GM12878 (cell line): ENCODE data around the gene MTHFR. TPM values are rescaled to one million over a fixed set of nuclear protein-coding genes. Genes with fewer than 3 reads are reported as not detected.
A peak's percentile ranks its signal among the peaks of the same experiment; 100 is the strongest.

Experiments
- ATAC-seq: fragments of 200-7000 bp; cut with Tn5 transposase; 3 replicates; pipeline ENCODE4 v1.9.1; 2020; ENCODE audit warnings: mild to moderate bottlenecking, moderate library complexity
- BruUV-seq: library from RNA; stranded (reverse); fragments of 400-500 nt; replicated peaks from 2 replicates; lab custom pipeline; 2021; lab: Mats Ljungman, UMichigan
- CTCF ChIA-PET: fragments of 300-600 bp; sonication (Branson Sonifier 250); formaldehyde crosslinking; extraction: SDS; loops from one replicate; lab custom pipeline; 2021; ENCODE audit warnings: inconsistent platforms; lab: Yijun Ruan, JAX
- POLR2A ChIA-PET: fragments of 350-600 bp; formaldehyde crosslinking; extraction: SDS; loops from one replicate; lab custom pipeline; 2021; ENCODE audit warnings: inconsistent platforms; lab: Charles Lee
- RAD21 ChIA-PET: fragments of 300-600 bp; sonication (Branson Sonifier 250); formaldehyde crosslinking; loops from one replicate; lab custom pipeline; 2023; ENCODE audit warnings: antibody characterized with exemption; ENCODE audit not compliant: unreplicated experiment; lab: Charles Lee
- SMC1A ChIA-PET: fragments of 300-600 bp; sonication (Branson Sonifier 250); formaldehyde crosslinking; loops from one replicate; lab custom pipeline; 2023; ENCODE audit not compliant: unreplicated experiment, uncharacterized antibody; lab: Charles Lee
- DNase-seq: peaks from one replicate; pipeline ENCODE4 v3.0.0-alpha.2; 2011; ENCODE audit warnings: low read depth, low spot score
- FAIRE-seq: peaks from 3 replicates; lab custom pipeline; 2011; peaks lifted over from hg19 to GRCh38; lab: Jason Lieb, UNC
- H2AFZ ChIP-seq: 2 replicates; pipeline ENCODE4 v1.6.0; 2011; ENCODE audit warnings: low read depth, low read length, control low read depth; ENCODE audit not compliant: control insufficient read depth
- H3K27ac ChIP-seq: 2 replicates; pipeline ENCODE4 v1.5.1; 2011; ENCODE audit warnings: control low read depth; ENCODE audit not compliant: control insufficient read depth, insufficient read depth
- H3K27me3 ChIP-seq, 2 experiments: replicated peaks in 1 of 2; 2 replicates each; pipeline versions ENCODE4 v1.6.0 to v1.6.1; 2011; ENCODE audit warnings: low read length in 1 of 2; ENCODE audit not compliant: control insufficient read depth in 2 of 2, insufficient read depth in 2 of 2
- H3K36me3 ChIP-seq, 2 experiments: 2 replicates each; pipeline ENCODE4 v1.5.1; 2011; ENCODE audit warnings: low read length in 1 of 2; ENCODE audit not compliant: control insufficient read depth in 2 of 2, insufficient read depth in 2 of 2
- H3K4me1 ChIP-seq: 2 replicates; pipeline ENCODE4 v1.6.1; 2011; ENCODE audit warnings: mild to moderate bottlenecking, low read length, moderate library complexity, mixed read lengths; ENCODE audit not compliant: control insufficient read depth, insufficient read depth
- H3K4me2 ChIP-seq: 2 replicates; pipeline ENCODE4 v1.6.0; 2011; ENCODE audit warnings: control low read depth; ENCODE audit not compliant: control insufficient read depth, insufficient read depth
- H3K4me3 ChIP-seq: fragments of 200-600 bp; sonication (generic); 2 replicates; pipeline ENCODE4 v1.5.1; 2016
- H3K79me2 ChIP-seq: 2 replicates; pipeline ENCODE4 v1.6.0; 2011; ENCODE audit warnings: low read length; ENCODE audit not compliant: control insufficient read depth, insufficient read depth
- H3K9ac ChIP-seq: 2 replicates; pipeline ENCODE4 v1.8.0; 2011; ENCODE audit warnings: low read length, control low read depth, mixed read lengths; ENCODE audit not compliant: control insufficient read depth, insufficient read depth
- H3K9me3 ChIP-seq: replicated peaks from 3 replicates; pipeline ENCODE4 v1.5.1; 2011; ENCODE audit warnings: mild to moderate bottlenecking, low read length; ENCODE audit not compliant: control insufficient read depth, insufficient read depth
- H4K20me1 ChIP-seq: 2 replicates; pipeline ENCODE4 v1.6.0; 2011; ENCODE audit not compliant: control insufficient read depth, insufficient read depth
- CBX3 ChIP-seq: fragments of 200-600 bp; sonication (generic); IDR thresholded peaks from 2 replicates; pipeline ENCODE4 v1.6.1; 2016; ENCODE audit warnings: low read depth, borderline replicate concordance
- CREB1 ChIP-seq: IDR thresholded peaks from 2 replicates; pipeline ENCODE4 v1.6.1; 2012; ENCODE audit warnings: low read depth, mild to moderate bottlenecking, inconsistent platforms
- CREM ChIP-seq: IDR thresholded peaks from 2 replicates; pipeline ENCODE4 v1.6.1; 2014; ENCODE audit warnings: antibody characterized with exemption, low read depth
- EED ChIP-seq: sonication (generic); IDR thresholded peaks from 2 replicates; pipeline ENCODE4 v1.6.1; 2016; ENCODE audit warnings: antibody characterized with exemption, low read depth
- EGR1 ChIP-seq, 2 experiments: IDR thresholded peaks; 1 replicate in 1 of 2; 2 replicates in 1 of 2; pipeline ENCODE4 v1.6.1; 2011 to 2012; ENCODE audit warnings: low read depth in 2 of 2, low read length in 2 of 2, borderline replicate concordance in 1 of 2, mild to moderate bottlenecking in 1 of 2, moderate library complexity in 1 of 2
- GABPA ChIP-seq: IDR thresholded peaks from 2 replicates; pipeline ENCODE4 v1.6.1; 2014; ENCODE audit warnings: antibody characterized with exemption, low read depth, mild to moderate bottlenecking, inconsistent platforms
- IKZF1 ChIP-seq: fragments of 450-650 bp; conservative IDR thresholded peaks from 2 replicates; pipeline ENCODE4 v1.6.1; 2017; ENCODE audit warnings: antibody characterized with exemption, mild to moderate bottlenecking
- KLF5 ChIP-seq: fragments of 450-650 bp; IDR thresholded peaks from 2 replicates; pipeline ENCODE4 v1.6.1; 2014; ENCODE audit warnings: mild to moderate bottlenecking; ENCODE audit not compliant: partially characterized antibody
- MTA3 ChIP-seq: IDR thresholded peaks from 2 replicates; pipeline ENCODE4 v1.6.1; 2012; ENCODE audit warnings: low read length, inconsistent platforms, borderline replicate concordance
- NR2F1 ChIP-seq: fragments of 450-650 bp; conservative IDR thresholded peaks from 2 replicates; pipeline ENCODE4 v1.6.1; 2017; ENCODE audit warnings: mild to moderate bottlenecking
- NRF1 ChIP-seq: conservative IDR thresholded peaks from 2 replicates; pipeline ENCODE4 v1.6.1; 2011; ENCODE audit warnings: mild to moderate bottlenecking, low read depth, low read length, improper control_type of control experiment
- SIN3A ChIP-seq: IDR thresholded peaks from 2 replicates; pipeline ENCODE4 v1.6.1; 2012; ENCODE audit warnings: low read depth, low read length, improper control_type of control experiment
- SMARCA5 ChIP-seq: fragments of 450-650 bp; IDR thresholded peaks from 2 replicates; pipeline ENCODE4 v1.6.1; 2017; ENCODE audit warnings: mild to moderate bottlenecking
- SMC3 ChIP-seq: IDR thresholded peaks from 2 replicates; pipeline ENCODE4 v1.6.1; 2011; ENCODE audit warnings: low read length, improper control_type of control experiment, borderline replicate concordance
- TCF7 ChIP-seq: IDR thresholded peaks from 2 replicates; pipeline ENCODE4 v1.6.1; 2014; ENCODE audit warnings: antibody characterized with exemption, borderline replicate concordance
- ZNF384 ChIP-seq: IDR thresholded peaks from 2 replicates; pipeline ENCODE4 v1.6.1; 2012; ENCODE audit warnings: low read depth, mild to moderate bottlenecking, low read length, improper control_type of control experiment, borderline replicate concordance
- WGBS: methylation state at CpG from one replicate; pipeline ENCODE4 v1.1.6; 2016; ENCODE audit warnings: low lambda C conversion rate; ENCODE audit not compliant: insufficient replicate concordance, insufficient coverage; ENCODE audit errors: missing lambda C conversion rate; 5-methylcytosine and 5-hydroxymethylcytosine counted together
- in situ Hi-C: fragments of 300-500 bp; cut with MboI; formaldehyde crosslinking; loops from 9 replicates; pipeline ENCODE4 v1.14.3; 2018; ENCODE audit warnings: mixed read lengths
- intact Hi-C: fragments of 100-400 bp; cut with micrococcal nuclease; formaldehyde crosslinking; loops from one replicate; pipeline ENCODE4 v1.14.2; 2022; ENCODE audit not compliant: unreplicated experiment
- polyA plus RNA-seq, 11 experiments: library from polyadenylated mRNA; depleted of rRNA in 4 of 11; unstranded in 6 of 11; stranded (reverse) in 5 of 11; fragments of >200 nt; fragmentation: Nextera tagmentation in 4 of 11; fragmentation: Illumina TruSeq in 1 of 11; extraction: Ambion mirVana in 4 of 11; extraction: Trizol in 1 of 11; gene quantifications; 1 replicate in 1 of 11; 2 replicates in 10 of 11; pipeline versions ENCODE4 v1.2.1 to v1.2.3, GENCODE V29; 2011 to 2016; ENCODE audit warnings: inconsistent platforms in 2 of 11, missing spikeins in 2 of 11, low read depth in 1 of 11
- total RNA-seq, 4 experiments: library from RNA; depleted of rRNA in 3 of 4; stranded (reverse); fragments of >200 nt in 3 of 4; fragmentation: Illumina TruSeq in 1 of 4; extraction: Trizol in 1 of 4; gene quantifications; 2 replicates each; pipeline versions ENCODE4 v1.2.1 to v1.2.3, GENCODE V29; 2013 to 2021
- TF ChIP-seq, protein P1 (sequence below): IDR thresholded peaks from 2 replicates; pipeline ENCODE4 v1.6.1; 2012; ENCODE audit warnings: mild to moderate bottlenecking, low read depth, low read length
- TF ChIP-seq, protein P2 (sequence below): IDR thresholded peaks from 2 replicates; pipeline ENCODE4 v1.6.1; 2011; ENCODE audit warnings: low read depth, low read length, improper control_type of control experiment, borderline replicate concordance
- TF ChIP-seq, protein P3 (sequence below): IDR thresholded peaks from 2 replicates; pipeline ENCODE4 v1.6.1; 2012; ENCODE audit warnings: low read depth, low read length, improper control_type of control experiment

MTHFR gene
- total and polyA plus RNA-seq, 10 of the 15 experiments (the other 5 are each of a cell fraction or from before 2014, with no cell fraction given), result 1.0 to 16.8 (median 9.4) TPM

DNA sequence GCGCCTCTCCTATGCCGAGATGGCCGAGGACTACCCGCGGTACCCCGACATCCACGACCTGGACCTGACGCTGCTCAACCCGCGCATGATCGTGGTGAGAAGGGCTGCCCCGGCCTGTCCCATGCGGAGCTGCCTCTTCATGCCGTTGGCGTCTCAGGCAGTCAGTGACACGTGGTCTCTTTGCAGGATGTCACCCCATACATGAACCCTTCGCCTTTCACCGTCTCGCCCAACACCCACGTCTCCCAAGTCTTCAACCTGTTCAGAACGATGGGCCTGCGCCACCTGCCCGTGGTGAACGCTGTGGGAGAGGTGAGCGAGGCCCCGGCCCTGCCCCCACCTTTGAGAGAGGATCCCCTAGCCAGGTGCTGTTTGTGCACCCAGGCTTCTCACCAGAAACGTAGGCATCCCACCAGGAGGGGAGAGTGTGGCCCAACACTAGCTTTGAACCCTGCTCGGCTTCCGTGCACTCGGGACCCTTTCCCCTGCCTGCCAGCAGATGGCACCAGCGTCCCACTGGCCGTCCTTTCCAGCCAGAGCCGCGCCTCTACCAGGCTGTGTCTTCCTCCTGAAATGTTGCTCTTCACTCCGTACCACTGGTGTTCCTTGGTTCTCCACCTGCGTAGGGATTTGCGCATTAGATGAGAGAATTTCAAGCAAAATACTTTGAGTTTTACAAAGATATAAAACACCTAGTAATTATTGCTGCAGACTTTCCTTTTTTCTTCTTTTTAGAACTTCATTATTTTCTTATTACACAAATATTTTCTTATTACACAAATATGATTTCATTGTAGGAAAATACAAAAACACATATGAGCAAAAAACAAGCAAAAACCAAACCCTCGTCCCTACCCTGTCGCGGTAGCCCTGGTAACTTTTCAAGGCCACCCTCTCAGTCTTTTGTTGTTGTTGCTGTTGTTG lies 32.8 kb upstream of the MTHFR start:
- DNase-seq (peak; percentile 2), ATAC-seq (peak; percentile 97), FAIRE-seq (peak; percentile 80)
- H4K20me1 ChIP-seq, result peaks cover 3% of the 10 kb centered on the region; the same call in 1 of the 2 replicates
- no peaks in the 10 kb centered on the region for H3K27me3 ChIP-seq
- H3K4me2 ChIP-seq, result no peak overlapping the region
- H3K9ac ChIP-seq, result no peak overlapping the region
- H2AFZ ChIP-seq, result no peak overlapping the region
- in situ Hi-C loops (no loop called here), intact Hi-C loops (loop anchor here (1.0 to 2.0 kb wide), 3 partner anchors 56 to 128 kb away; no protein-coding TSS in a partner anchor)
- CTCF ChIA-PET, result interaction anchor here (0.6 to 4.5 kb wide), 20 partner anchors 8 to 276 kb away, joined by 3 to 24 read pairs (median 4); partner anchors contain the start of genes CLCN6, MIIP and NPPA
- RAD21 ChIA-PET, result interaction anchor here (0.6 to 2.2 kb wide), 10 partner anchors 9 to 193 kb away, joined by 3 to 10 read pairs (median 4); partner anchors contain the start of genes MFN2 and MIIP
- H3K4me3 ChIP-seq, result no peak overlapping the region
- POLR2A ChIA-PET, result no interaction called here
- SMC1A ChIA-PET, result interaction anchor here (0.7 to 1.5 kb wide), 7 partner anchors 14 to 241 kb away, joined by 3 to 4 read pairs (median 3); no protein-coding TSS in a partner anchor
- H3K36me3 ChIP-seq, result peaks cover 34 to 41% of the 10 kb centered on the region in 2 experiments
- no peak overlapping the region for H3K27ac ChIP-seq
- WGBS, result 71% methylated on average over 40 of the region's 40 CpGs
- no peaks in the 10 kb centered on the region for H3K79me2 ChIP-seq
- peaks cover 17% of the 10 kb centered on the region for H3K4me1 ChIP-seq
- no peaks in the 10 kb centered on the region for H3K9me3 ChIP-seq
- no TSS peak for BruUV-seq
- TF ChIP-seq, protein P1, sequence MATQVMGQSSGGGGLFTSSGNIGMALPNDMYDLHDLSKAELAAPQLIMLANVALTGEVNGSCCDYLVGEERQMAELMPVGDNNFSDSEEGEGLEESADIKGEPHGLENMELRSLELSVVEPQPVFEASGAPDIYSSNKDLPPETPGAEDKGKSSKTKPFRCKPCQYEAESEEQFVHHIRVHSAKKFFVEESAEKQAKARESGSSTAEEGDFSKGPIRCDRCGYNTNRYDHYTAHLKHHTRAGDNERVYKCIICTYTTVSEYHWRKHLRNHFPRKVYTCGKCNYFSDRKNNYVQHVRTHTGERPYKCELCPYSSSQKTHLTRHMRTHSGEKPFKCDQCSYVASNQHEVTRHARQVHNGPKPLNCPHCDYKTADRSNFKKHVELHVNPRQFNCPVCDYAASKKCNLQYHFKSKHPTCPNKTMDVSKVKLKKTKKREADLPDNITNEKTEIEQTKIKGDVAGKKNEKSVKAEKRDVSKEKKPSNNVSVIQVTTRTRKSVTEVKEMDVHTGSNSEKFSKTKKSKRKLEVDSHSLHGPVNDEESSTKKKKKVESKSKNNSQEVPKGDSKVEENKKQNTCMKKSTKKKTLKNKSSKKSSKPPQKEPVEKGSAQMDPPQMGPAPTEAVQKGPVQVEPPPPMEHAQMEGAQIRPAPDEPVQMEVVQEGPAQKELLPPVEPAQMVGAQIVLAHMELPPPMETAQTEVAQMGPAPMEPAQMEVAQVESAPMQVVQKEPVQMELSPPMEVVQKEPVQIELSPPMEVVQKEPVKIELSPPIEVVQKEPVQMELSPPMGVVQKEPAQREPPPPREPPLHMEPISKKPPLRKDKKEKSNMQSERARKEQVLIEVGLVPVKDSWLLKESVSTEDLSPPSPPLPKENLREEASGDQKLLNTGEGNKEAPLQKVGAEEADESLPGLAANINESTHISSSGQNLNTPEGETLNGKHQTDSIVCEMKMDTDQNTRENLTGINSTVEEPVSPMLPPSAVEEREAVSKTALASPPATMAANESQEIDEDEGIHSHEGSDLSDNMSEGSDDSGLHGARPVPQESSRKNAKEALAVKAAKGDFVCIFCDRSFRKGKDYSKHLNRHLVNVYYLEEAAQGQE, result no peak
- TF ChIP-seq CREM (no peak), GABPA (no peak), KLF5 (no peak), CREB1 (no peak), ZNF384 (no peak), SMARCA5 (no peak), EGR1 (IDR thresholded peaks at IDR 0.05; ENCODE audit: borderline replicate concordance in 1 of 2, low read depth in 2 of 2, low read length in 2 of 2) (no peak), EED (no peak), NRF1 (no peak), NR2F1 (no peak), CBX3 (no peak), MTA3 (no peak), SIN3A (no peak), TCF7 (no peak), IKZF1 (no peak), SMC3 (peak; percentile 87)
- TF ChIP-seq, protein P2, sequence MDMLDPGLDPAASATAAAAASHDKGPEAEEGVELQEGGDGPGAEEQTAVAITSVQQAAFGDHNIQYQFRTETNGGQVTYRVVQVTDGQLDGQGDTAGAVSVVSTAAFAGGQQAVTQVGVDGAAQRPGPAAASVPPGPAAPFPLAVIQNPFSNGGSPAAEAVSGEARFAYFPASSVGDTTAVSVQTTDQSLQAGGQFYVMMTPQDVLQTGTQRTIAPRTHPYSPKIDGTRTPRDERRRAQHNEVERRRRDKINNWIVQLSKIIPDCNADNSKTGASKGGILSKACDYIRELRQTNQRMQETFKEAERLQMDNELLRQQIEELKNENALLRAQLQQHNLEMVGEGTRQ, result no peak
- TF ChIP-seq, protein P3, sequence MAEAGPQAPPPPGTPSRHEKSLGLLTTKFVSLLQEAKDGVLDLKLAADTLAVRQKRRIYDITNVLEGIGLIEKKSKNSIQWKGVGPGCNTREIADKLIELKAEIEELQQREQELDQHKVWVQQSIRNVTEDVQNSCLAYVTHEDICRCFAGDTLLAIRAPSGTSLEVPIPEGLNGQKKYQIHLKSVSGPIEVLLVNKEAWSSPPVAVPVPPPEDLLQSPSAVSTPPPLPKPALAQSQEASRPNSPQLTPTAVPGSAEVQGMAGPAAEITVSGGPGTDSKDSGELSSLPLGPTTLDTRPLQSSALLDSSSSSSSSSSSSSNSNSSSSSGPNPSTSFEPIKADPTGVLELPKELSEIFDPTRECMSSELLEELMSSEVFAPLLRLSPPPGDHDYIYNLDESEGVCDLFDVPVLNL, result no peak
